GM23338 (cell line): Measurements from ENCODE around the gene PLA2G6.

ENCODE experiments used
- CREB1 ChIP-seq: fragments of 250-450 bp; sonication (Bioruptor Pico); IDR thresholded peaks from 2 replicates; pipeline ENCODE4 v1.5.0; 2020; ENCODE audit warnings: low read depth, mild to moderate bottlenecking, moderate library complexity
- CTCF ChIP-seq, 2 experiments: fragments of 200-600 bp in 1 of 2; sonication (generic) in 1 of 2; conservative IDR thresholded peaks; 2 replicates each; pipeline versions ENCODE4 v1.5.1 to v1.6.1; 2016 to 2017; ENCODE audit warnings: antibody characterized with exemption in 2 of 2, low read depth in 2 of 2, mild to moderate bottlenecking in 2 of 2, moderate library complexity in 1 of 2
- POLR2AphosphoS5 ChIP-seq: IDR thresholded peaks from 2 replicates; pipeline ENCODE4 v1.6.1; 2016; ENCODE audit warnings: antibody characterized with exemption, low read depth
- TF ChIP-seq, protein P1 (sequence below): IDR thresholded peaks from one replicate; pipeline ENCODE4 v1.6.1; 2018; ENCODE audit warnings: antibody characterized with exemption; ENCODE audit not compliant: unreplicated experiment

GRCh38 chr22:38067028-38067415 is 114.6 kb downstream of the PLA2G6 start:
- TF ChIP-seq CTCF (conservative IDR thresholded peaks at IDR 0.05; ENCODE audit: low read depth in 2 of 2) (no peak), POLR2AphosphoS5 (no peak), CREB1 (CRISPR knock-in tag) (no peak)
- TF ChIP-seq, protein P1, sequence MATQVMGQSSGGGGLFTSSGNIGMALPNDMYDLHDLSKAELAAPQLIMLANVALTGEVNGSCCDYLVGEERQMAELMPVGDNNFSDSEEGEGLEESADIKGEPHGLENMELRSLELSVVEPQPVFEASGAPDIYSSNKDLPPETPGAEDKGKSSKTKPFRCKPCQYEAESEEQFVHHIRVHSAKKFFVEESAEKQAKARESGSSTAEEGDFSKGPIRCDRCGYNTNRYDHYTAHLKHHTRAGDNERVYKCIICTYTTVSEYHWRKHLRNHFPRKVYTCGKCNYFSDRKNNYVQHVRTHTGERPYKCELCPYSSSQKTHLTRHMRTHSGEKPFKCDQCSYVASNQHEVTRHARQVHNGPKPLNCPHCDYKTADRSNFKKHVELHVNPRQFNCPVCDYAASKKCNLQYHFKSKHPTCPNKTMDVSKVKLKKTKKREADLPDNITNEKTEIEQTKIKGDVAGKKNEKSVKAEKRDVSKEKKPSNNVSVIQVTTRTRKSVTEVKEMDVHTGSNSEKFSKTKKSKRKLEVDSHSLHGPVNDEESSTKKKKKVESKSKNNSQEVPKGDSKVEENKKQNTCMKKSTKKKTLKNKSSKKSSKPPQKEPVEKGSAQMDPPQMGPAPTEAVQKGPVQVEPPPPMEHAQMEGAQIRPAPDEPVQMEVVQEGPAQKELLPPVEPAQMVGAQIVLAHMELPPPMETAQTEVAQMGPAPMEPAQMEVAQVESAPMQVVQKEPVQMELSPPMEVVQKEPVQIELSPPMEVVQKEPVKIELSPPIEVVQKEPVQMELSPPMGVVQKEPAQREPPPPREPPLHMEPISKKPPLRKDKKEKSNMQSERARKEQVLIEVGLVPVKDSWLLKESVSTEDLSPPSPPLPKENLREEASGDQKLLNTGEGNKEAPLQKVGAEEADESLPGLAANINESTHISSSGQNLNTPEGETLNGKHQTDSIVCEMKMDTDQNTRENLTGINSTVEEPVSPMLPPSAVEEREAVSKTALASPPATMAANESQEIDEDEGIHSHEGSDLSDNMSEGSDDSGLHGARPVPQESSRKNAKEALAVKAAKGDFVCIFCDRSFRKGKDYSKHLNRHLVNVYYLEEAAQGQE = no peak
